Tibial nerve (tissue), 4 donors: ENCODE results near the gene TKFC. TPM values are rescaled to one million over a fixed set of nuclear protein-coding genes. Genes with fewer than 3 reads are reported as not detected.

Experiments used
- DNase-seq, 2 donors: peaks; one replicate each; pipeline ENCODE4 v3.0.0-alpha.2; 2019; ENCODE audit warnings: low spot score in 2 of 2
- H3K27ac ChIP-seq, 4 donors: fragments of 200-600 bp; sonication (generic) in 3 of 4; one replicate each; pipeline ENCODE4 v1.5.1; 2017 to 2019; ENCODE audit warnings: mild to moderate bottlenecking in 1 of 4
- H3K27me3 ChIP-seq, 2 donors: fragments of 200-600 bp; sonication (generic) in 1 of 2; one replicate each; pipeline versions ENCODE4 v1.5.1 to v1.6.0; 2017 to 2019
- H3K36me3 ChIP-seq, 3 donors: fragments of 200-600 bp; sonication (generic); one replicate each; pipeline ENCODE4 v1.5.1; 2018 to 2019
- H3K4me1 ChIP-seq, 4 donors: fragments of 200-600 bp; sonication (generic) in 3 of 4; one replicate each; pipeline ENCODE4 v1.5.1; 2017 to 2019
- H3K4me3 ChIP-seq, 4 donors: fragments of 200-600 bp; sonication (generic) in 3 of 4; one replicate each; pipeline ENCODE4 v1.5.1; 2017 to 2019; ENCODE audit warnings: mild to moderate bottlenecking in 1 of 4, moderate library complexity in 1 of 4
- H3K9me3 ChIP-seq, 4 donors: fragments of 200-600 bp; sonication (generic) in 3 of 4; one replicate each; pipeline ENCODE4 v1.5.1; 2017 to 2019
- EP300 ChIP-seq, 2 donors: sonication (generic); formaldehyde crosslinking; IDR thresholded peaks; one replicate each; pipeline ENCODE4 v1.6.1; 2017; ENCODE audit warnings: antibody characterized with exemption in 2 of 2, mild to moderate bottlenecking in 1 of 2
- POLR2A ChIP-seq, 2 donors: fragments of 450-650 bp; IDR thresholded peaks; one replicate each; pipeline ENCODE4 v1.6.1; 2017; ENCODE audit warnings: antibody characterized with exemption in 2 of 2, mild to moderate bottlenecking in 2 of 2, moderate library complexity in 2 of 2
- WGBS, 2 donors: methylation state at CpG; one replicate each; pipeline ENCODE4 v1.1.5; 2018; 5-methylcytosine and 5-hydroxymethylcytosine counted together
- total RNA-seq, 4 donors: library from RNA; depleted of rRNA; stranded (reverse); fragments of >200 nt; gene quantifications; one replicate each; pipeline ENCODE4 v1.1.0, GENCODE V29; 2016
- TF ChIP-seq, protein P1 (sequence below), 5 experiments: fragments of 200-600 bp in 3 of 5; fragments of 450-650 bp in 2 of 5; sonication (generic) in 3 of 5; IDR thresholded peaks; one replicate each; pipeline ENCODE4 v1.5.1; 2016 to 2019; ENCODE audit warnings: antibody characterized with exemption in 5 of 5, mild to moderate bottlenecking in 3 of 5, moderate library complexity in 2 of 5

Gene TKFC
- total RNA-seq, 4 donors from 2014 or later: 15.0 to 39.6 (median 24.5) TPM

DNA sequence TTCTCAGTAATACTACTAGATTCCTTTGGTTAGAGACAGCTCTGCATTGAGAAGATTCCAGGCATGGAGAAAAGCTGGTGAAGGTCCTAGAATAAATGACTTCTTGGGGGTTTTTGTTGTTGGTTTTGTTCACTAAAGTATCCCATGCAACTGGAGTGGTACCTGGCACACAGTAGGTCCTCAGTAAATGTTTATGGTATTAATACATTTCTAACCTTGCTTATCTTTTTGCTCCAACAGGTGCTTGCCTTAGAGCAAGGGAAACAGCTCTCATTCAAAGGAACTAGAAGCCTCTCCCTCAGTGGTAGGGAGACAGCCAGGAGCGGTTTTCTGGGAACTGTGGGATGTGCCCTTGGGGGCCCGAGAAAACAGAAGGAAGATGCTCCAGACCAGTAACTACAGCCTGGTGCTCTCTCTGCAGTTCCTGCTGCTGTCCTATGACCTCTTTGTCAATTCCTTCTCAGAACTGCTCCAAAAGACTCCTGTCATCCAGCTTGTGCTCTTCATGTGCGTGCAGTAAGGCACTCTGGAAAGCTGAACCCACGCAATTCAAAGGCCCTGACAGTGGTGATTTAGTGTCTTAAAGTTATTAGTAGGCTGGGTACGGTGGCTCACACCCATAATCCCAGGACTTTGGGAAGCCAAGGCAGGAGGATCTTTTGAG lies 31.1 kb downstream of the TKFC start:
- Histone ChIP-seq H3K36me3 (peaks cover 3 to 53% (median 43%) of the 10 kb centered on the region in 3 donors), H3K4me3 (no peak overlapping the region), H3K9me3 (no peaks in the 10 kb centered on the region), H3K27ac (no peak overlapping the region), H3K27me3 (no peaks in the 10 kb centered on the region), H3K4me1 (peaks cover 0 to 44% (median 16%) of the 10 kb centered on the region in 4 donors)
- DNase-seq: no peak
- TF ChIP-seq POLR2A (IDR thresholded peaks at IDR 0.05) (no peak), EP300 (IDR thresholded peaks at IDR 0.05) (no peak)
- TF ChIP-seq, protein P1, sequence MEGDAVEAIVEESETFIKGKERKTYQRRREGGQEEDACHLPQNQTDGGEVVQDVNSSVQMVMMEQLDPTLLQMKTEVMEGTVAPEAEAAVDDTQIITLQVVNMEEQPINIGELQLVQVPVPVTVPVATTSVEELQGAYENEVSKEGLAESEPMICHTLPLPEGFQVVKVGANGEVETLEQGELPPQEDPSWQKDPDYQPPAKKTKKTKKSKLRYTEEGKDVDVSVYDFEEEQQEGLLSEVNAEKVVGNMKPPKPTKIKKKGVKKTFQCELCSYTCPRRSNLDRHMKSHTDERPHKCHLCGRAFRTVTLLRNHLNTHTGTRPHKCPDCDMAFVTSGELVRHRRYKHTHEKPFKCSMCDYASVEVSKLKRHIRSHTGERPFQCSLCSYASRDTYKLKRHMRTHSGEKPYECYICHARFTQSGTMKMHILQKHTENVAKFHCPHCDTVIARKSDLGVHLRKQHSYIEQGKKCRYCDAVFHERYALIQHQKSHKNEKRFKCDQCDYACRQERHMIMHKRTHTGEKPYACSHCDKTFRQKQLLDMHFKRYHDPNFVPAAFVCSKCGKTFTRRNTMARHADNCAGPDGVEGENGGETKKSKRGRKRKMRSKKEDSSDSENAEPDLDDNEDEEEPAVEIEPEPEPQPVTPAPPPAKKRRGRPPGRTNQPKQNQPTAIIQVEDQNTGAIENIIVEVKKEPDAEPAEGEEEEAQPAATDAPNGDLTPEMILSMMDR (IDR thresholded peaks at IDR 0.05): no peak
- 88 to 91% methylated on average over 5 of the region's 5 CpGs for WGBS, 2 donors

- H3K9me3 ChIP-seq: no peaks in the 10 kb centered on the region
- H3K27ac ChIP-seq: no peak overlapping the region
- 83 to 90% methylated on average over 6 of the region's 6 CpGs for WGBS, 2 donors
- H3K36me3 ChIP-seq: peaks cover 3 to 79% (median 43%) of the 10 kb centered on the region in 3 donors
- peaks cover 0 to 35% (median 9%) of the 10 kb centered on the region in 4 donors for H3K4me1 ChIP-seq
- H3K4me3 ChIP-seq: no peak overlapping the region
- no peaks in the 10 kb centered on the region for H3K27me3 ChIP-seq
- DNase-seq: no peak
- TF ChIP-seq POLR2A (IDR thresholded peaks at IDR 0.05): no peak
- TF ChIP-seq, protein P1 (IDR thresholded peaks at IDR 0.05): no peak
- TF ChIP-seq EP300 (IDR thresholded peaks at IDR 0.05): no peak
Measured at GRCh38 chr11:61367406-61367805, 34.4 kb downstream of the TKFC start.

DNA sequence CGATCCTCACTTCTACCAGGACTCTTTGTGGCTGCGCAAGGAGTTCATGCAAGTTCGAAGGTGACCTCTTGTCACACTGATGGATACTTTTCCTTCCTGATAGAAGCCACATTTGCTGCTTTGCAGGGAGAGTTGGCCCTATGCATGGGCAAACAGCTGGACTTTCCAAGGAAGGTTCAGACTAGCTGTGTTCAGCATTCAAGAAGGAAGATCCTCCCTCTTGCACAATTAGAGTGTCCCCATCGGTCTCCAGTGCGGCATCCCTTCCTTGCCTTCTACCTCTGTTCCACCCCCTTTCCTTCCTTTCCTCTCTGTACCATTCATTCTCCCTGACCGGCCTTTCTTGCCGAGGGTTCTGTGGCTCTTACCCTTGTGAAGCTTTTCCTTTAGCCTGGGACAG lies 35.6 kb downstream of the TKFC start:
- DNase-seq: no peak
- WGBS, 2 donors: 93 to 94% methylated on average over 7 of the region's 7 CpGs
- Histone ChIP-seq H3K9me3 (no peaks in the 10 kb centered on the region), H3K27me3 (no peaks in the 10 kb centered on the region), H3K36me3 (peaks cover 3 to 79% (median 43%) of the 10 kb centered on the region in 3 donors), H3K27ac (peak overlapping the region in 1 of 4 donors; percentile 31), H3K4me3 (no peak overlapping the region), H3K4me1 (peaks cover 0 to 31% (median 2%) of the 10 kb centered on the region in 4 donors)
- TF ChIP-seq POLR2A (IDR thresholded peaks at IDR 0.05): no peak
- TF ChIP-seq, protein P1 (IDR thresholded peaks at IDR 0.05): no peak
- no peak for TF ChIP-seq EP300 (IDR thresholded peaks at IDR 0.05)

- WGBS, 2 donors: 69 to 71% methylated on average over 9 of the region's 9 CpGs
- DNase-seq: peak; percentile 42 to 57
- peak overlapping the region in 2 of 4 donors; percentile 31 to 49 for H3K27ac ChIP-seq
Measured at GRCh38 chr11:61369372-61370348, 36.6 kb downstream of the TKFC start.

DNA sequence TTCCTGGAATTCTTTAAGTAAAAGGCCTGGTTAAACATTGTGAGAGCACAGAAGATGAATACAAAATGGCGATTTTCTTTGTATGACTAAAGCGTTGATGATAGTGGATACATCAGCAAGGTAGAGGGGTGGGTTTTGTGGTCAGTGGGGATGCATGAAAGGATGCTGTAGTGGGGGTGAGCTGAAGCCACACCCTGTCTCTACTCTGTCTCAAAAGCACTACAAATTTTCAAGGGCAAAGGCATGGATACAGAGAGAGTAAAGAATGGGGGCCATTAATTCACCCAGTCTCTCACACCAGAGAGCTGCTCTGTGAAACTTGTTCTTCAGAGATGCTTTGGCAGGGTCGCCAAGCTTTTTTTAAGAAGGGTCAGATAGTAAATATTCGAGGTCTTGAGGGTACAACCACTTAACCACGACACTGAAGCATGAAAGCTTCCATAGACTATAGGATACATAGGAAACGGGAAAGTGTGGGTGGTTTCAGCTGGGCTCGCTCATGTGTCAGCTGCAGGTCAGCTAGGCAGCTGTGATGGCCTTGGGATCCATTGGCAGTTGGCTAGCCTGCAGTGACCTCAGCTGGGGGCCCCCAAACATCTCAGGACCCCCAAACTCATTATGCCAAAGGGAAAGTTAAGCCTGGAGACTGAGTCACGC lies 37.4 kb downstream of the TKFC start:
- DNase-seq: no peak
- TF ChIP-seq, protein P1 (IDR thresholded peaks at IDR 0.05): no peak
- TF ChIP-seq EP300 (IDR thresholded peaks at IDR 0.05) (no peak), POLR2A (IDR thresholded peaks at IDR 0.05) (no peak)
- WGBS, 2 donors: 76 to 79% methylated on average over 8 of the region's 8 CpGs
- no peak overlapping the region for H3K4me3 ChIP-seq
- peaks cover 3 to 77% (median 30%) of the 10 kb centered on the region in 3 donors for H3K36me3 ChIP-seq
- no peaks in the 10 kb centered on the region for H3K27me3 ChIP-seq
- H3K9me3 ChIP-seq: no peaks in the 10 kb centered on the region
- H3K27ac ChIP-seq: peak overlapping the region in 1 of 4 donors; percentile 31
- H3K4me1 ChIP-seq: peaks cover 0 to 27% (median 2%) of the 10 kb centered on the region in 4 donors

More at GRCh38 chr11:61369372-61370348, 36.6 kb downstream of the TKFC start:
- H3K9me3 ChIP-seq: no peaks in the 10 kb centered on the region
- no peak overlapping the region for H3K4me3 ChIP-seq
- peaks cover 0 to 27% (median 2%) of the 10 kb centered on the region in 4 donors for H3K4me1 ChIP-seq
- TF ChIP-seq POLR2A (IDR thresholded peaks at IDR 0.05) (no peak), EP300 (IDR thresholded peaks at IDR 0.05) (peak in 1 of 2 donors; percentile 75)
- H3K27me3 ChIP-seq: no peaks in the 10 kb centered on the region
- peaks cover 3 to 77% (median 37%) of the 10 kb centered on the region in 3 donors for H3K36me3 ChIP-seq
